Cerebellar cortex (tissue), 1 donor: ENCODE data around the gene FRAT1.

ENCODE experiments used
- DNase-seq: peaks from one replicate; pipeline ENCODE4 v3.0.0-alpha.2; 2015; ENCODE audit warnings: low spot score

The FRAT1 gene

DNA sequence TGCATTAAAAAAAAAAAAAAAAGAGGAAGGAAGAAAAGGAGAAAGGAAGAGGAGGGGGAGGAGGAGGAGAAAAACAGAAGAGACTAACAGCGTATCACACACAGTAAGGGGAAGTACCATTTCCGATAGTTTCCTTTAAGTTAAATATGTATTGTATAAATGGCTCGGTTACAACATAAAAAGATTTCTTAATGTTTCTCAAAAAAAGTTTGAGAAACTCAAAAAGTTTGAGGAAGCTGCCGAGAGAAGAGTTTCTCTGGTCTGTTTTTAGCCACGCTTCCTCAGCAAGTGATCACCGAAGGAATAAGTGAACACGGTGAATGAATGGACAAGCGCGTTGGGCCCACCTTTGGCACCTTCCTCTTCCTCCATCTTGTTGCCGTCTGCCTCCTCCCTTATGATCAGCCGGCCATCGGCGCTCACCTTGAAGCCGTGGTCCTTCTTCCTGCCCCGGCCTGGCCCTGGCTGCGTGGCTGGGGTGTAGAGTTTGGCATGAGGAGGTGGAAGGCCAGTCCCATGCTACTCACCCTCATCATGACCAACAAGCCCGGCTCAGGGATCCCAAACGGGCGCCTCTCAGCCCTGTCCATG, 46.8 kb downstream of the FRAT1 start:
- DNase-seq: no peak

GRCh38 chr10:97366572-97366971, 47.5 kb downstream of the FRAT1 start:
- no peak for DNase-seq

GRCh38 chr10:97367126-97367649, 48.1 kb downstream of the FRAT1 start:
- DNase-seq: no peak
